Stimulated activated CD4-positive, alpha-beta T cell treated with anti-CD3 and anti-CD28 coated beads, TNF-alpha, amount 100 ng/mL, for 48 hours (primary cell): ENCODE data around the gene NPIPB6.

Experiments
- DNase-seq, 3 donors: peaks; one replicate each; pipeline ENCODE4 v3.0.0-alpha.2; 2020; ENCODE audit warnings: low read depth in 3 of 3

NPIPB6 gene

GRCh38 chr16:28324235-28324886, 38.9 kb downstream of the NPIPB6 start:
- no peak for DNase-seq

DNA sequence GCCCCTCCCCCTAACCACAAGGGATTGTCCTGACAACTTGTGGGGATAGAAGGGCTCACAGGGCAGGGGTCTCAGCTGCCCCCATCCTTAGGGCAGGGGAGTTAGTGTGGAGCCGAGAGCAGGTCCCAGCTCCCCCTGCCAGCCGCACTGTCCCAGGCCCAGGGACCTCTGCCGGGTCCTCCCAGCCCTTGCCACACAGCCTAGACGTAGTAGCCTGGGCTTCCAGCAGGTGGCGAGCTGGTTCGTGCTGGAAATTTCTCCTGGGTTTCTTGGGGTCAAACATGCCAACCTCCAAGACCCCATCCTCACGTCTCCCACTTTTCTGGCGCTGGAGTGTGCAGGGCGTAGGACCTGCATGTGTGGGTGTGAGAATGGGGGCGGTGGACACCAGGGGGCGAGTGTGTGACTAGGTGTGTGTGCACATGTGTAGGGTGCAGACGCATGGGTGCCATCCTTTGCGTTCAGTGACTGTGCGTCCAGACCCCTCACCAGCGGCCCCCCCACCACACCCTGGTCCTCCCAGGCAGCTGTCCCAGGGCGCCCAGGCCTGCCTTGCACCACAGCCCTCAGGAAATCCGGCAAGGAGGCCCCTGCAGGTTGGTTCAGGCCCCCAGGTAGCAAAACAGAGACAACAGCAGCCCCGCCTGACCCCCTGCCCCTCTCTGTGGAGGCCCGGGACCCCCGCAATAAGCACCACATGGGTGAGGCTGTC, 41.5 kb downstream of the NPIPB6 start:
- peak; percentile 10 to 50 (median 30) for DNase-seq

GRCh38 chr16:28320741-28321140, 42.6 kb downstream of the NPIPB6 start:
- no peak for DNase-seq

GRCh38 chr16:28320023-28320561, 43.2 kb downstream of the NPIPB6 start:
- no peak for DNase-seq

- DNase-seq: no peak
These were observed 43.8 kb downstream of the NPIPB6 start for GRCh38 chr16:28319476-28320022.

DNA sequence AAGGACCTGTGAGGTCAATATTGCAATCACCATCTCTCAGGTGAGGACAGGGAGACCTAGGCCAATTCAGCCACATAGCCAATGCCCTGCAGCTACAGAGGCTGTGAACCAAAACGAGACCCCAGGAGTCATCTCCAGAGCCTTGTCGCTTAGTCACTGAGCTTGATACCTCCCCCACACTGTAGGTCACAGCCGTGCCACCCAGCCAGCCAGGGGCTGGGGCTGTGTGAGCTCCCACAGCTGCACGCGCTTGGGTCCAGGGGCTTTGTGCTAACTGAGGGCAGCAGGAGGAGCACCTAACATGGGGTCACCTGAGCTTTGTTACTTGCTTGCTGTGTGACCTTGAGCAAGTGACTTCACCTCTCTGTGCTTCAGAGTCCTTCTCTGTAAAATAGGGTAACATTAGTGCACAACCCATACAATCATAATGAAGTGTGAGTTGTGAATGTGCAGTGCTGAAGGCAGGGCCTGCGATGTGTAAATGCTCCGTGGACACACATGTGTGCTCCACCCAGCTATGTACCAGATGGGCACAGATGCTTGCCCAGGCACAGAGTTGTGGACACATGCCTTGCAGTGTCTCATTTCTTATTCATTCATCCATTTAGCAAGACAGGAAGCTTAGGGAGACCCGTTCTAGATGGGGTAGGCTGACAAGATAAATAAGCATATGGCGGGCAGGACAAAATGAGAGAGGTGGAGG, 45.1 kb downstream of the NPIPB6 start:
- no peak for DNase-seq

- peak; percentile 49 to 69 (median 64) for DNase-seq
These were observed 46.0 kb downstream of the NPIPB6 start for GRCh38 chr16:28317040-28317880.

- DNase-seq: no peak
These were observed 47.3 kb downstream of the NPIPB6 start for GRCh38 chr16:28316054-28316453.

DNA sequence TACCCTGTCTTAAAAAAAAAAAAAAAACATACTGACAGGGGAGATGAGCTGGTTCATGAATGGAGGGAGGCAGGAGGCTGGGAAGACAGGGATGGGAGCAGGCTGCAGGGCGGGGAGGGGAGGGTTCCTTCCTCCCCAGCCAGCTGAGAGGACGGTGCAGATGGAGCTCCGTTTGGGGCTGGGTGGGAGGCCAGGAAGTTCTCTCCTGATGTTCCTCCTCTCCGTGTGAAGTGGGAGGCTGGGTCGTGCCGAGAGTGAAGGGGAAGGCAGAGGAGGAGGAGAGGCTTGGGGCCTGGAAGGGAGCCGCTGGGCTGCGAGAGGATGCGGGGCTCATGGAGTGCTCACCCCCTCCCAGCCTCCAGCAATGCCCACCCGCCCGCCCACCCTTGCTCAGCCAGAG, 49.7 kb downstream of the NPIPB6 start:
- DNase-seq: no peak

DNA sequence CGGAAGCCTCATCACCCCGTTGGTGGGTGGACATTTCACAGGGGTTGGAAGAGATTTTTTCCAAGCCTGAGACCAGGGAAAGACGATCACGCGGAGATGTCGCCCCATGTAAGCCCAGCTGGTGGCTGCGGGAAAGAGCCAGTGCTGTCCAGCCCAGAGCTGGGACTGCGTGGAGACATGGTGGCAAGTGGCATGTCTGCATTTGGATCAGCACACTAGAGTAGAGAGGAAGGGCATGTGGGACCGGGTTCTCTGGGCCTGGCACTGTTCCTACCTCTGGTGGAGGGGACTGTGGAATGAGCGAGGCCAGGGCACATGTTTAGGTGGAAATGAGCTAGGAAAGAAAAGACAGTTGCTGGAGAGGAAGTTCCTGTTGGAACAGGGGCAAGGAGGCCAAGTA, 51.0 kb downstream of the NPIPB6 start:
- no peak for DNase-seq

DNA sequence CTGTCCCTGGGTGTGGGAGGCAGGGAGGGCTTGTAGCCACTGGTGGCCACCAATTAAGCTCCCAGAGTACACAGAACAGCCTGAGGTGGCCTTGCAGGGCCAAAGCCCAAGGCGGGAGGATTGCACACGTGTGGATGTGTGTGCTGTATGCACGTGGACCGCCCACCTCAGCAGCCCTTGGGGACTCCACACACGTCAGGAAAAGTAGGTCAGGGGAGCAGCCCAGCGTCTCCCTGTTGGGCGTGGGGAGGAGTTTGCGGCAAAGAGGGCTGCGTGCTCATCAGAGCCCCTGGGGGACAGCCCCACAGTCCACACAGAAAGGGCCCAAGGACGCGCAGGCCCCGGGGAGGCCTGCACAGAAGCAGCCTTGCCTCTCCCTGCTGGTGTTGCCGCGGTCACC, 51.4 kb downstream of the NPIPB6 start:
- no peak for DNase-seq

DNA sequence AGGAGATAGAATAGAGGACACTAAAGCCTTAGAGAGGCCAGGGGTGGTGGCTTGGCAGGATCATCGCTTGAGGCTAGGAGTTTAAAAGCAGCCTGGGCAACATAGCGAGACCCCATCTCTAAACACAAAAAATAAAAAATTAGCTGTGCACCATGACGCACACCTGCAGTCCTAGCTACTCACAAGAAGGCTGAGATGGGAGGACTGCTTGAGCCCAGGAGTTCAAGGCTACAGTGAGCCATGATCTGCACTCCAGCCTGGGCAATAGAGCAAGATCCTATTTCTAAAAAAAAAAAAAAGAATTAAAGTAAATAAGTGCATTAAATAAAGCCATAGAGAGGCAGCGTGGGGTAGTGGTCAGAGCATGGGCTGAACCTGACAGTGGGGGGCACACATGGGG, 51.9 kb downstream of the NPIPB6 start:
- no peak for DNase-seq

- DNase-seq: no peak
These were observed 52.5 kb downstream of the NPIPB6 start for GRCh38 chr16:28310796-28311195.

DNA sequence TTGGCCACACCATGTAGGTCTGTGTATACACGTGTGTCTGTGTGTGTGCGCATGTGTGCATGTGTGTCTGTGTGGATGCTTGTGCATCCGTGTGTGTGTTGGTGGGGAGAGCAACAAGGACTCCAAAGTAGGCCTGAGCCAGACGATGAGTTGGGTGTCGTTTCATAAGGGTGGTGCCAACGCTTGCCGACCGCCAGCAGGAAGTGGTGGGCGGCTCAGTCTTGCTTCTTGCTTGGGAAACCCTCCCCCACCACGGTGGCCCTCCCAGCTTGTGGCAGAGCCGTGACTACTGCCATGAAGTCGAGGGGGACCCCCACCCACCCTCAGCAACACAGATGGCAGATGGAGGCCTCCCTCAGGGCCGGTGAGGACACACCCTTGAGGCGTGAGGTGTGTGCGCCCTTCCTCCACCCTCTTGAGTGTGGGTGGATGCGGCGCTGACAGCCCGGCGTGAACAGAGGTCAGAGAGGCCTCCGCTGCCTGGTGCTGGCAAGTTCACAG, 53.4 kb downstream of the NPIPB6 start:
- peak; percentile 46 to 81 (median 73) for DNase-seq

DNA sequence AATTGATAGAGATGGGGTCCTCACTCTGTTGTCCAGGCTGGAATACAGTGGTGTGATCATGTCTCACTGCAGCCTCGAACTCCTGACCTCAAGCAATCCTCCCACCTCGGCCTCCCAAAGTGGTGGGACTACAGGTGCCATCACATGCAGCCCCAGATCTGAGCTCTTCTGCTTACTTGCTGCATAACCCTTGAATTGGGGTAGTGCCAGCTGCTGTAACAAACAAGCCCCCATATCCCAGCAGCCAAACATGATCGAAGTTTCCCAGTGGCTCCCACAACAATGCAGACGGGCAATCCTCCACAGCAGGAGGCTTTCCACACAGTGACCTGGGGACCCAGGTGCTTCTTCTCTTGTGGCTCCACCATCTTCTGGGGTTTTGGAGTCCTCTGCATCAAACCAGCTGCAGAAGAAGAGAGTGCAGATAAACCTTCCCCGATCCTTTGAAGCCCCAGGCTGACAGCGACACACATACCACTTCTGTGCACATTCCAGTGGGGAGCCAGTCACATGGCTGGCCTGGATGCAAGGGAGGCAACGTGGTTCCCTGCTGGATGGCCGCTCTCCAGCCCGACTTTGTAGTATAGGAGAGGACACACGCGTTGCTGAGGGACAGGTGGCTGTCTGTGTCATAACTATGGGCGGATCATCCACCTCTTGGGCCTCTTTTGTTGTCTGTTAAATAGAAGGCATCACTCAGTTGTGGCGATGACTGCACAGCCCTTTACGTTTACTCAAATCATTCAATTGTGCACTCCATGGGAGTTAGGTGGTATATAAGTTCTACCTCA, 54.3 kb downstream of the NPIPB6 start:
- no peak for DNase-seq

DNA sequence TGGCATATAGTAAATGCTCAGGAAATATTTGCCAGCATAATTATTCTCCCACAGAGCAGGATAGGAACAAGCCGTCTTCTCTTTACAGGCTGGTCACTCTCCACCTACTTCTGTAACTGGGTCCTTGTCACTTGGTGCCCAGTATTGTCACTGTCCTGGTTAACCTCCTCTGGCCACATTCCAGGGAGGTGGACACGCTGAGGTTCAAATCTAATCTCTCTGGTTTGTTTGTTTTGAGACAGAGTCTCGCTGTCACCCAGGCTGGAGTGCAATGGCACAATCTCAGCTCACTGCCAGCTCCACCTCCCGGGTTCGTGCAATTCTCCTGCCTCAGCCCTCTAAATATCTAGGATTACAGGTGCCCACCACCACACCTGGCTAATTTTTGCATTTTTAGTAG, 55.4 kb downstream of the NPIPB6 start:
- DNase-seq: no peak

- DNase-seq: no peak
These were observed 59.1 kb downstream of the NPIPB6 start for GRCh38 chr16:28304214-28304613.

DNA sequence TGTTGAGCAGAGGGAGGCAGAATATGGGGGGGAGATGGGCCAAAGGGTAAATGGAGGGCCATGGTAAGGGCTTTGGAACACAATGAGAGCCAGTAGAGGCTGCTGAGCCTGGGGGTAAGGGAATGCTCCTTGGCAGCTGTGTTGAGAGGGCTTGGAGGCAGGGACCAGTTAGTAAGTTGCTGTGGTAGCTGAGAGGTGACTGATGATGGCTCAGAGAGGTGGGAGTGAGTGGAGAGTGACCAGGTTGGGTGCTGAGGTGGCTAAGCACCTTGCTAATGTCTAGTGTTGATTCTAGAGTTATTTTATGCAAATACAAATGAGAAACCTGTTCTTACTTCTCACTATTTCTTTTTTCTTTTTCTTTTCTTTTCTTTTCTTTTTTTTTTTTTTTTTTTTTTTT, 60.2 kb downstream of the NPIPB6 start:
- no peak for DNase-seq

DNA sequence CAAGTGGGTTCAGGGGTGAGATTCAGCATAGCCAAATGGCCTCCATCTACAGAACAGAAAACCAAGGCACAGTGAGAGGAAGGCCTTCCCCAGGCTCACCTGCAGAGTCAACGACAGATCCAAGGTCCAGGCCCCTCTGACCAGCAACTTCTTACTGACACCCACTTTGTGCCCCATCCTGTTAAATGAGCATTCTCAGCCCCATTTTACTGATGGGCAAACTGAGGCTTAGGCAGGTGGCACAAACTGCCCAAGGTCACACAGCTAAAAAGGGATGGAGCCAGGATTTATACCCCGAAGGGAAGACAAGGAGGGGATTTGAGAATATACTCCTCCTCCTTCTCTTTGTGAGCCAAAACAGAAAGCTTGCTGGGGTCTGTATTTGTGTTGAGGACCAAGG, 61.7 kb downstream of the NPIPB6 start:
- DNase-seq: no peak

DNA sequence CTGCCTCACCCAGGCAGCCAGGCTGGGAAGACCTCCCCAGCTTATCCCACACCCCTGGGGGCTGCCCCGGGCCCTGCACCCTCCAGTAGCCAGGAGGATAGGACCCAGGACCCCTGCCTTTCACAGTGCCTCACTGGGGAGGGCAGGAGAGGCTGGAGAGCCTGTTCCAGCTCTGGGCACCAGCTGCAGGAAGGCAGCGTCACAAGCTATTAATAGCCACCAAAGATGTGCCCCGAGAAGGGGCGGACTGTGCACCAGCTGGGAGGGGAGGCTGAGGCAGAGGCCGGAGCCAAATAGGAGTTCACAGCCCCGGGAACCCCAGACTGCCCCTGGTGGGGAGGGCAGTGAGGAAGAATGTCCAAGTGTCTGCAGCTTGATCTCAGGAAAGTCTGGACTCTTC, 62.2 kb downstream of the NPIPB6 start:
- DNase-seq: no peak
